Measurements from ENCODE around the gene GTF2A2.

DNA sequence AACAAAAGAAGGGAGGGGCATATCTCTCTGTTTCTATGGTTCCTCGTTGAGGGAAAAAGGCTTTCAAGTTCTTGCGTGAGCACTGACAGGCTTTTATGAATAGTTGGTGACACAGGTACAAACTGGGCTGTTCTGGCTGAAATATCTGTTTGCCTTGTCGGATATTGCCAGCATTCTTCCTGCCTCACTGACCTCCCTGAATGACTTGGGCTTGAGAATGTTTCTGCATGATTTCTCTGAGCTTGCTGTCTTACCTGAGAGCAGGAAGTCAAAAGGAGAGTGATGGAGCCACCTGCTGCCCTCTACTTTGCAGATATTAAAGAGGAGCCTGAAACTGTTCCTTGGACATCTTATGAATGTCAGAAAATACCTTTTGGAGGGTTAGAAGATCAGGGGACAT is 40.9 kb downstream of the GTF2A2 start:
- TF ChIP-seq, protein P1, sequence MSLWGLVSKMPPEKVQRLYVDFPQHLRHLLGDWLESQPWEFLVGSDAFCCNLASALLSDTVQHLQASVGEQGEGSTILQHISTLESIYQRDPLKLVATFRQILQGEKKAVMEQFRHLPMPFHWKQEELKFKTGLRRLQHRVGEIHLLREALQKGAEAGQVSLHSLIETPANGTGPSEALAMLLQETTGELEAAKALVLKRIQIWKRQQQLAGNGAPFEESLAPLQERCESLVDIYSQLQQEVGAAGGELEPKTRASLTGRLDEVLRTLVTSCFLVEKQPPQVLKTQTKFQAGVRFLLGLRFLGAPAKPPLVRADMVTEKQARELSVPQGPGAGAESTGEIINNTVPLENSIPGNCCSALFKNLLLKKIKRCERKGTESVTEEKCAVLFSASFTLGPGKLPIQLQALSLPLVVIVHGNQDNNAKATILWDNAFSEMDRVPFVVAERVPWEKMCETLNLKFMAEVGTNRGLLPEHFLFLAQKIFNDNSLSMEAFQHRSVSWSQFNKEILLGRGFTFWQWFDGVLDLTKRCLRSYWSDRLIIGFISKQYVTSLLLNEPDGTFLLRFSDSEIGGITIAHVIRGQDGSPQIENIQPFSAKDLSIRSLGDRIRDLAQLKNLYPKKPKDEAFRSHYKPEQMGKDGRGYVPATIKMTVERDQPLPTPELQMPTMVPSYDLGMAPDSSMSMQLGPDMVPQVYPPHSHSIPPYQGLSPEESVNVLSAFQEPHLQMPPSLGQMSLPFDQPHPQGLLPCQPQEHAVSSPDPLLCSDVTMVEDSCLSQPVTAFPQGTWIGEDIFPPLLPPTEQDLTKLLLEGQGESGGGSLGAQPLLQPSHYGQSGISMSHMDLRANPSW (CRISPR knock-in tag; conservative IDR thresholded peaks at IDR 0.05; ENCODE audit: low read depth) = no peak
- TF ChIP-seq, protein P2, sequence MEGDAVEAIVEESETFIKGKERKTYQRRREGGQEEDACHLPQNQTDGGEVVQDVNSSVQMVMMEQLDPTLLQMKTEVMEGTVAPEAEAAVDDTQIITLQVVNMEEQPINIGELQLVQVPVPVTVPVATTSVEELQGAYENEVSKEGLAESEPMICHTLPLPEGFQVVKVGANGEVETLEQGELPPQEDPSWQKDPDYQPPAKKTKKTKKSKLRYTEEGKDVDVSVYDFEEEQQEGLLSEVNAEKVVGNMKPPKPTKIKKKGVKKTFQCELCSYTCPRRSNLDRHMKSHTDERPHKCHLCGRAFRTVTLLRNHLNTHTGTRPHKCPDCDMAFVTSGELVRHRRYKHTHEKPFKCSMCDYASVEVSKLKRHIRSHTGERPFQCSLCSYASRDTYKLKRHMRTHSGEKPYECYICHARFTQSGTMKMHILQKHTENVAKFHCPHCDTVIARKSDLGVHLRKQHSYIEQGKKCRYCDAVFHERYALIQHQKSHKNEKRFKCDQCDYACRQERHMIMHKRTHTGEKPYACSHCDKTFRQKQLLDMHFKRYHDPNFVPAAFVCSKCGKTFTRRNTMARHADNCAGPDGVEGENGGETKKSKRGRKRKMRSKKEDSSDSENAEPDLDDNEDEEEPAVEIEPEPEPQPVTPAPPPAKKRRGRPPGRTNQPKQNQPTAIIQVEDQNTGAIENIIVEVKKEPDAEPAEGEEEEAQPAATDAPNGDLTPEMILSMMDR (IDR thresholded peaks at IDR 0.05) = no peak
- TF ChIP-seq, protein P3, sequence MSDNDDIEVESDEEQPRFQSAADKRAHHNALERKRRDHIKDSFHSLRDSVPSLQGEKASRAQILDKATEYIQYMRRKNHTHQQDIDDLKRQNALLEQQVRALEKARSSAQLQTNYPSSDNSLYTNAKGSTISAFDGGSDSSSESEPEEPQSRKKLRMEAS (CRISPR knock-in tag; IDR thresholded peaks at IDR 0.05) = no peak
- TF ChIP-seq CREB1 (CRISPR knock-in tag; IDR thresholded peaks at IDR 0.05) (no peak), ATF1 (CRISPR knock-in tag; IDR thresholded peaks at IDR 0.05) (no peak), RELA (CRISPR knock-in tag; IDR thresholded peaks at IDR 0.05; ENCODE audit: borderline replicate concordance) (no peak), ELF4 (CRISPR knock-in tag; IDR thresholded peaks at IDR 0.05; ENCODE audit: low read depth) (no peak), SP1 (CRISPR knock-in tag; conservative IDR thresholded peaks at IDR 0.05) (no peak), NR2C2 (CRISPR knock-in tag; IDR thresholded peaks at IDR 0.05) (no peak), SMAD4 (CRISPR knock-in tag; IDR thresholded peaks at IDR 0.05) (no peak)
- TF ChIP-seq, protein P4, sequence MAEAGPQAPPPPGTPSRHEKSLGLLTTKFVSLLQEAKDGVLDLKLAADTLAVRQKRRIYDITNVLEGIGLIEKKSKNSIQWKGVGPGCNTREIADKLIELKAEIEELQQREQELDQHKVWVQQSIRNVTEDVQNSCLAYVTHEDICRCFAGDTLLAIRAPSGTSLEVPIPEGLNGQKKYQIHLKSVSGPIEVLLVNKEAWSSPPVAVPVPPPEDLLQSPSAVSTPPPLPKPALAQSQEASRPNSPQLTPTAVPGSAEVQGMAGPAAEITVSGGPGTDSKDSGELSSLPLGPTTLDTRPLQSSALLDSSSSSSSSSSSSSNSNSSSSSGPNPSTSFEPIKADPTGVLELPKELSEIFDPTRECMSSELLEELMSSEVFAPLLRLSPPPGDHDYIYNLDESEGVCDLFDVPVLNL (CRISPR knock-in tag; IDR thresholded peaks at IDR 0.05; ENCODE audit: borderline replicate concordance, low read depth) = no peak
- TF ChIP-seq, protein P5, sequence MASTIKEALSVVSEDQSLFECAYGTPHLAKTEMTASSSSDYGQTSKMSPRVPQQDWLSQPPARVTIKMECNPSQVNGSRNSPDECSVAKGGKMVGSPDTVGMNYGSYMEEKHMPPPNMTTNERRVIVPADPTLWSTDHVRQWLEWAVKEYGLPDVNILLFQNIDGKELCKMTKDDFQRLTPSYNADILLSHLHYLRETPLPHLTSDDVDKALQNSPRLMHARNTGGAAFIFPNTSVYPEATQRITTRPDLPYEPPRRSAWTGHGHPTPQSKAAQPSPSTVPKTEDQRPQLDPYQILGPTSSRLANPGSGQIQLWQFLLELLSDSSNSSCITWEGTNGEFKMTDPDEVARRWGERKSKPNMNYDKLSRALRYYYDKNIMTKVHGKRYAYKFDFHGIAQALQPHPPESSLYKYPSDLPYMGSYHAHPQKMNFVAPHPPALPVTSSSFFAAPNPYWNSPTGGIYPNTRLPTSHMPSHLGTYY (CRISPR knock-in tag; IDR thresholded peaks at IDR 0.05) = no peak
- TF ChIP-seq, protein P6, sequence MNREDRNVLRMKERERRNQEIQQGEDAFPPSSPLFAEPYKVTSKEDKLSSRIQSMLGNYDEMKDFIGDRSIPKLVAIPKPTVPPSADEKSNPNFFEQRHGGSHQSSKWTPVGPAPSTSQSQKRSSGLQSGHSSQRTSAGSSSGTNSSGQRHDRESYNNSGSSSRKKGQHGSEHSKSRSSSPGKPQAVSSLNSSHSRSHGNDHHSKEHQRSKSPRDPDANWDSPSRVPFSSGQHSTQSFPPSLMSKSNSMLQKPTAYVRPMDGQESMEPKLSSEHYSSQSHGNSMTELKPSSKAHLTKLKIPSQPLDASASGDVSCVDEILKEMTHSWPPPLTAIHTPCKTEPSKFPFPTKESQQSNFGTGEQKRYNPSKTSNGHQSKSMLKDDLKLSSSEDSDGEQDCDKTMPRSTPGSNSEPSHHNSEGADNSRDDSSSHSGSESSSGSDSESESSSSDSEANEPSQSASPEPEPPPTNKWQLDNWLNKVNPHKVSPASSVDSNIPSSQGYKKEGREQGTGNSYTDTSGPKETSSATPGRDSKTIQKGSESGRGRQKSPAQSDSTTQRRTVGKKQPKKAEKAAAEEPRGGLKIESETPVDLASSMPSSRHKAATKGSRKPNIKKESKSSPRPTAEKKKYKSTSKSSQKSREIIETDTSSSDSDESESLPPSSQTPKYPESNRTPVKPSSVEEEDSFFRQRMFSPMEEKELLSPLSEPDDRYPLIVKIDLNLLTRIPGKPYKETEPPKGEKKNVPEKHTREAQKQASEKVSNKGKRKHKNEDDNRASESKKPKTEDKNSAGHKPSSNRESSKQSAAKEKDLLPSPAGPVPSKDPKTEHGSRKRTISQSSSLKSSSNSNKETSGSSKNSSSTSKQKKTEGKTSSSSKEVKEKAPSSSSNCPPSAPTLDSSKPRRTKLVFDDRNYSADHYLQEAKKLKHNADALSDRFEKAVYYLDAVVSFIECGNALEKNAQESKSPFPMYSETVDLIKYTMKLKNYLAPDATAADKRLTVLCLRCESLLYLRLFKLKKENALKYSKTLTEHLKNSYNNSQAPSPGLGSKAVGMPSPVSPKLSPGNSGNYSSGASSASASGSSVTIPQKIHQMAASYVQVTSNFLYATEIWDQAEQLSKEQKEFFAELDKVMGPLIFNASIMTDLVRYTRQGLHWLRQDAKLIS (CRISPR knock-in tag; IDR thresholded peaks at IDR 0.05; ENCODE audit: borderline replicate concordance) = no peak

Data from WTC11 (cell line).